HG03460 (cell line): Measurements from ENCODE around the gene RNF212.

Experiments used
- ATAC-seq: cut with Tn5 transposase; IDR thresholded peaks from one replicate; pipeline ENCODE4 v1.9.1; 2021; ENCODE audit not compliant: unreplicated experiment

RNF212 gene

DNA sequence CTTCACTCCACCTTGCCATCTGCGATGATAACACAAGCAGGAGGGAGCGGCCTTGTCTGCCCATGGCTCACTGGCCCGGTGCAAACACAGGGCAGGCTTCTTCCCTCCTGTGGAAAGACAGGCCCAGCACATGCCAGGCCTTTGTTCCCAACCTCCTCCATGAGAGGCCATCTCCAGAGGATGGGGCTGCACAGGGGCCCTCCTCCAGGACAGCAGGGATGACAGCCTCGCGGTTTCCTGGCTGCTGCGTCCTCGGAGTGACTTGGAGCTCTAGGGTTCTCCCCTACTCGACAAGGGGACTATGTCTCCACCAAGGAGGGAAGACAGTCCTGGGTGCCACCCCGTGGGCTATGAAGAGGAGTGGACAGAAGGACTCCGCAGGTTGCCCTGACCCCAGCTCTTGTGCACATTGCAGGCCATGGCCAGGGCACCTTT is 21.8 kb downstream of the RNF212 start:
- ATAC-seq: no peak

GRCh38 chr4:1090465-1091440 is 22.6 kb downstream of the RNF212 start:
- no peak for ATAC-seq

- ATAC-seq: no peak
These were observed 23.3 kb downstream of the RNF212 start for GRCh38 chr4:1090036-1090435.

DNA sequence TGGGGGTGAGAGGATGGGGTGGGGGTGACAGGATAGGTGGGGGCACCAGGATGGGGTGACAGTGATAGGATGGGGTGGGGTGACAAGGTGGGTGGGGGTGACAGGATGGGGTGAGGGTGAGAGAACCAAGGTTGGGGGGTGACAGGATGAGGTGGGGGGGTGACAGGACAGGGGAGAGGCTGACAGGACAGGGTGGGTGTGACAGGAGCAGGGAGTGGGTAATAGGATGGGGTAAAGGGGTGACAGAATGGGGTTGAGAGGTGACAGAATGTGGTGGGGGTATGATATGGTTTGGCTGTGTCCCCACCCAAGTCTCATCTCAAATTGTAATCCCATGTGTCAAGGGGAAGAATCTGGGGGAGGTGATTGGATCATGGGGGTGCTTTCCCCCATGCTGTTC is 26.0 kb downstream of the RNF212 start:
- ATAC-seq: no peak

- ATAC-seq: no peak
These were observed 27.4 kb downstream of the RNF212 start for GRCh38 chr4:1086011-1086410.

DNA sequence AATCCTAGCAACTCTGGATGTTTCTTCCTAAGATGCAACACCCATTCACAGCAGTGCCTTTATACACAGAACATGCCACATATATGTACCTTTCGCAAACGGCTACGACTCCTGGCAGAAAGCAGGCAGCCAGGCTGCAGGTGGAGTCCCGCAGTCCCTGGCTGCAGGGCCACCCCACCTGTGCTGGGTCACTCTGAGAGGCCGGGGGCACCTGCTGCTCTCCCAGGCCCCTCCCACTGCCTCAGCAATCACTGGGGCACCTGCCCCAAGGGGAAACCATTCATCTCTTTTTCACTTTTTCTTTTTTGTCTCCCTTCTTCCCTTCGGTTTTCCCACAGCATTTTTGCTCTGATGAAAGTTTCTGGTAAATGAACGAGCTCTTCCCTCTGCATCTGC is 28.0 kb downstream of the RNF212 start:
- no peak for ATAC-seq

DNA sequence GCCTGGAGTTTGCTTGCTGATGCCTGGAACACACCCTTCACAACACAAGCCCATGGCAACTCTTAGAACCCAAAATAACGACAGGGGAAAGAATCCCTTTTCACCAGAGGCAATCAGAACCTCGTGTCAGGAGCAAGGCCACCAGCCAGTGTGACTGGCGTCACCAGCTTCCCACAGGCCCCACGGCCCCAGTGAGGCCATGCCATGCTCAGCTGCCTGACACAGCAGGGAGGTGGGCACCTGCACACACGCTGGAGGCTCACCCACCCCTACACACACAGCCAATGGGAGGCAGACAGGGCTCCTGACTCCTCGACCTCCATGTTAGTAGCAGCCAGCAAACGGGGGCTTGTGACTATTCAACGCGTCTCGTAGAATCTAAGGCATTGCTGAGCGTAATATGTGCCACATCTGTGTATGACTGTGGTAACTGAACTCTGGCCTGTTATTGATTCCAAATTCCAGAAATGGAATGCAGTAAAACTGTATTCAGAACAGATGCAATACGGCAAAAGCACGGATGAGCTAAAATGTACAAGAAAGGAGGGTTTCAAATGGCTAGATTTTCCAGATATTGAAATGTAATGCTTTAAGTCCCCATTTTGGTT is 28.5 kb downstream of the RNF212 start:
- no peak for ATAC-seq

DNA sequence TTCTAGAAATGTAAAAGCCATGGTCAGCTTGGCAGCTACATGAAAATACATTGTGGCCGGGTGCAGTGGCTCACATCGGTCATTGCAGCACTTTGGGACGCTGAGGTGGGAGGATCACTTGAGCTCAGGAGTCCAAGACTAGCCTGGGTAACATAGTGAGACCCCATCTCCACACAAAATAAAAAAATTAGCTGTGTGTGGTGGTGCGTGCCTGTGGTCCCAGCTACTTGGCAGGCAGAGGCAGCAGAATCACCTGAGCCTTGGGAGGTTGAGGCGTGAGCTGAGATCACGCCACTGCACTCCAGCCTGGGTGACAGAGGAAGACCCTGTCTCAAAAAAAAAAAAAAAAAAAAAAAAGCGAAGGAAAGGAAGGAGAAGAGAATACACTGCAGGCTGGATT is 29.0 kb downstream of the RNF212 start:
- no peak for ATAC-seq

DNA sequence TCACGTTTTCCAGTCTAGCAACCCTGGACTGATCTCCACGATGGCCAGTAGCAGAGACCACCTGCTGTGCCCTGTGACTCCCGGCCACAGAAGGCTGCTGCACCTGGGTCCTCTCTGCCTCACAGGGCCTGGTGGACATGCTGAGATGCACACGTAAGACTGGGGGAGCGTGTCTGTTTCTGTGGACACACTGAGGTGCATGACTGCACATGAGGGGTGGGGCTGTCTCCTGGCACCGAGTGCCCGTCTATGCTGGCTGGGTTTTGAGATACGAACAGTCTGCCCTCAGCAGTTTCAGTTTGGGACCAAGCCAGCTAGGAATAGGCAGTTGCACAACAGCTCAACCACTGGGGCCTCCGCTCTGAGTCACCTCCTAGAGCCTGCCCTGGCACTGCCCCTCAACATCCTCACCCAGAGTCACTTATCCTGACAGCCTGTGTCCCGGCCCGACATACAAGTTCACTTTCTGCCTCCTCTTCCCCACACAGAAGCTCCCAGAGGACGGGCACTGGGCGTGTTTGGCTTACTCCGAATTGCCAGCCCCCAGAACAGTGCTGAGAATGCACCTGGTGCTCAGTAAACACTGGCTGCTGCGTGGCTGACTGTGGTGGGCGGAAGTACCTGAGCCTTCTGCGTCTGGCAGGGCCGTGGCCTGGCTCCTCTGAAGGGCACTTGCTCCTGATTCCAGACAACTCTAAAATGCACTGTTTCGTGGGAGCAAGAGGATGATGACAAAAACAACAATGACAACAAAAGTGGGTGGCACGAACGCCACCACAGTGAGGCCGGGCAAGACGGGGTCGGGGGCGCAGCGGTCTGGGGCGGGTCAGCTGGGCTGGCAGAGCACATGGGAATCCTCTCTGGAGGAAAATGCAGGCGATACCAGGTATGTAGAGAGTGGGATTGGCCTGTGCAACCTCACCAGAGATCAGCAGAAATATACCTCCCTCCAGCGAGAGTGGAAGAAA is 30.9 kb downstream of the RNF212 start:
- ATAC-seq: no peak

DNA sequence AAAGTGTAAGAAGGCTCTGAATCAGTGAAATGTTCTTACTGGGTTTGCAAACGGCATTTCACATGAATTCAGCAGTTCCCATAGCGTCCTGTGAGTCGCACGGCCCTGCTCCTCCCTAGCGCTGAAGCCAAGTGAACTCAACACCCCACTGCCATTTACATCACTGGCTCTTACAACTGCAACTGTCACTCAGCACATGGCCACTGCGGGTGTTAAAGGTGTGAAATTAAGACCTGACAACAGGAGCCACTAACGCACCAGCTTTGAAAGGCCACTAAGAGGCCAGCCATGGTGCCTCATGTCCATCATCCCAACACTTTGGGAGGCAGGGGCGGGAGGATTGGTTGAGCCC is 31.7 kb downstream of the RNF212 start:
- ATAC-seq: no peak

DNA sequence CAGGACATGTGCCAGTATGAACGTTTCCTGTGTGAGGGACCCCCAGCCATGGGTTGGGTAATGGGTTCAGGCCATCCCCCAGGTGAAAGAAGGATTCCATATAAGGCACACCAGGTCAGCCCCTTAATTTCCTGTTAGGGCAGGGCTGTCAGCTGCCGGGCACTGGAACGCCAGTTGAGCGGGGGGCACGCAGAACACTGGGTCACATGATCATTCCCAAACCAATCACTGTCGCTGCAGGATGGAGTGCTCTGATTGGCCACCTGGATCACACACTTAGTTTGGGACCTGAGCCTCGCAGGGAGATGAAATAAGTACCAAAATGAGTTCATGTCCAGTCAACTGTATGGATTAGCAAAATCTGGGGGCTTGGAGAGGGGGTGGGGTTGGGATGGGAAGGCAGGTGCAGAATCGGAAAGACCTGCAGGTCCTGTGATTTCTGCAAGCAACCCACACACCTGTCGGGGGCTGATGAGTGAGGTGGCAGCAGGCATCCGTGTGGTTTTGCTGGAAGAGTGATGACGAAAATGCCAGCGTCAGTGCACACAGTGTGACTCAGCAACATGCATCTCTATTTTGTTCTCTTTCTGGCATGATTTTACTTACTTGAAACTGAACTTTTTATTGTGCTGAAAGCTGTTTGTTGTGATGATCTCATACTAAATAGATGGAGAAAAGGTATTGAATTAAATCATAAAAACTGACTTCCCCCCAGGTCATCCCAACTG is 32.2 kb downstream of the RNF212 start:
- ATAC-seq: no peak

DNA sequence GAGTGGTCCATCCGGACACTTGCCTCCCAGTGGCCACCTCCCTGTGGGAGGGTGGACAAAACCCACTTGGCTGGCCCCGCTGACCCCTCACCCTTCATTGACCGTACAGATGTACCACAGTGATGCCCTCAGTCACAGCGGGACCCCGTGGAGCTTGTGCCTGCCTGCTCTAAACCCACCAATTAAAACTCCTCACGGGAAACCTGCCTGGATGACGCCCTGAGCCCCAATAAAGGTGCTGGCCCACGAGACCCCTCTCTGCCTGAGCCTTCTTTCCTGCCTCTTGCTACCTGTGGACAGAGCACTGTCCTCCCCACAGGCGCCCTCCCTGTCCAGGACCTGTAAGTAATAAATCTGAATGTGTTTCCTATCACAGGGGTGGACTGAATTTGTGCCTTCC is 32.9 kb downstream of the RNF212 start:
- no peak for ATAC-seq

DNA sequence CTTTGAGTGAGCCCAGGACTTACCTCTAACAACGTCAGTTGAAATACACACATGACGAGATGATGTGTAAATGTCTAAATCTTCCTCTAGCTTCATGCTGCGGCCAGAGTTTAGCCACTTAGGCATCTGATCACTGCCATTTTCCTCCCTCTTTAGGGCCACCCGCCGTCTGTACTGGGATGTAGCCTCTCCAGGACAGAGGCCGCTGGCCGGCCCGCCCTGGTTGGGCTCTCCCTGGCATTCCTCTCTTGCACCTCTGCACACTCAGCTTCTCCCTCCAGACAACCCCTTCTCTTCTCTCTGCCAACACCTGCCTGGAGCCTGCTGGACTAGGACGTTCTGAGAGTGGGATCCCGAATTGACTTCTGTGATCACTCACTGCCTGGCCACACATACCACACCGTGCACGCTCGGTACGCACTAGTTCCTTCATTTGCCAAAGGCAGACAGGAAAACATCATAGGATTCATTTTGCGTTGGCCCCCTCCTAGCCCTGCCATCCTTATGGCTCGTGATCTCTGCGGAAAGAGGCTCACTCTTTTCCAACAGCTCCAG is 33.6 kb downstream of the RNF212 start:
- no peak for ATAC-seq

- no peak for ATAC-seq
These were observed 34.9 kb downstream of the RNF212 start for GRCh38 chr4:1078490-1078889.

- no peak for ATAC-seq
These were observed 35.5 kb downstream of the RNF212 start for GRCh38 chr4:1077711-1078477.

DNA sequence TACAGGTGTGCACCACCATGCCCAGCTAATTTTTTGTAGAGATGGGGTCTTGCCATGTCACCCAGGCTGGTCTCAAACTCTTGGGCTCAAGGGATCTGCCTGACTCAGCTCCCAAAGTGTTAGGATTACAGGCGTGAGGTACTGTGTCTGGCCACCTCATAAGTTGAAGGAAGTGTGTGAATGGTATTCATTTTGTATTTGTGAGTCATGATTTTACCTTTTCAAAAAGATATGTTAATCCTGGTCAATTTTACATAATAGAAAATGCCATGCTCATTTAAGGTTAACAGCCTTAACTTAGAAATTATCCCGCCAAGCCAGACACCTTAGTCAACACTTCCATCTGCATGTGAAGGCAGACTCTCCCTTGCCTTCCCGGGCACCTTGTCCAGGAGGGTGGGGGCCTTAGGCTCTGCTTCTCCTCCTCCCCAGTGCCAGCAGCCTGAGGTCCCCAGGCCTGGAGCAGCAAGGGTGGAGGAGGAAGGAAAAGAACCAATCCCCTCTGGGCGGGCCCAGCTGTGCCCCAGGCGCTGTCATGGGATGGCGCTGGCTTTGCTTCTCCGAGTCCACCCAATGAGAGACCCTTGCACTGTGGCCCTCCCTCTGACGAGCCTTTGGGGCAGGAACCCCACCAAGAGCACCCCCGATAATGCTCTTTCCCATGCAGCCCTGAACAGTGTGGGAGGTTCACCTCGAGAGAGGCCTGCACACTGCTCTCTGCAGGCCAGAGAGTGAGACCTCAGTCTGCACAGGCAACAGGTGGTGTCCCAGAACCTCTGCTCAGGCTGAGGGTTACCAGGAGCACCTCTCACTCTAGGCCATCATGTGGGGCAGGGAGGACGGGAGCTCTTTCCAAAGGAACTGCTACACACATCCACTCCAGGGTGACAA is 37.3 kb downstream of the RNF212 start:
- no peak for ATAC-seq

GRCh38 chr4:1075225-1075624 is 38.1 kb downstream of the RNF212 start:
- no peak for ATAC-seq

- no peak for ATAC-seq
These were observed 39.3 kb downstream of the RNF212 start for GRCh38 chr4:1074077-1074476.
